Panc1 (cell line): ENCODE data around the gene TMEM178A.

Source experiments
- CTCF ChIP-seq: fragments of 450-650 bp; IDR thresholded peaks from 2 replicates; pipeline ENCODE4 v1.5.1; 2017; ENCODE audit warnings: mild to moderate bottlenecking
- POLR2AphosphoS5 ChIP-seq: IDR thresholded peaks from 2 replicates; pipeline ENCODE4 v1.6.1; 2012; ENCODE audit warnings: mild to moderate bottlenecking, low read depth, low read length, moderate library complexity
- SIN3A ChIP-seq: IDR thresholded peaks from 2 replicates; pipeline ENCODE4 v1.6.1; 2012; ENCODE audit warnings: low read depth, mild to moderate bottlenecking, low read length, moderate library complexity, borderline replicate concordance; ENCODE audit not compliant: insufficient read depth
- TF ChIP-seq, protein P1 (sequence below), 2 experiments: IDR thresholded peaks; 2 replicates each; pipeline ENCODE4 v1.6.1; 2011 to 2012; ENCODE audit warnings: low read depth in 2 of 2, control low read depth in 1 of 2, low read length in 1 of 2, mild to moderate bottlenecking in 1 of 2, moderate library complexity in 1 of 2; ENCODE audit not compliant: insufficient read depth in 1 of 2

- no peak for TF ChIP-seq SIN3A
- TF ChIP-seq CTCF: peak; percentile 91
- no peak for TF ChIP-seq POLR2AphosphoS5
- TF ChIP-seq, protein P1, sequence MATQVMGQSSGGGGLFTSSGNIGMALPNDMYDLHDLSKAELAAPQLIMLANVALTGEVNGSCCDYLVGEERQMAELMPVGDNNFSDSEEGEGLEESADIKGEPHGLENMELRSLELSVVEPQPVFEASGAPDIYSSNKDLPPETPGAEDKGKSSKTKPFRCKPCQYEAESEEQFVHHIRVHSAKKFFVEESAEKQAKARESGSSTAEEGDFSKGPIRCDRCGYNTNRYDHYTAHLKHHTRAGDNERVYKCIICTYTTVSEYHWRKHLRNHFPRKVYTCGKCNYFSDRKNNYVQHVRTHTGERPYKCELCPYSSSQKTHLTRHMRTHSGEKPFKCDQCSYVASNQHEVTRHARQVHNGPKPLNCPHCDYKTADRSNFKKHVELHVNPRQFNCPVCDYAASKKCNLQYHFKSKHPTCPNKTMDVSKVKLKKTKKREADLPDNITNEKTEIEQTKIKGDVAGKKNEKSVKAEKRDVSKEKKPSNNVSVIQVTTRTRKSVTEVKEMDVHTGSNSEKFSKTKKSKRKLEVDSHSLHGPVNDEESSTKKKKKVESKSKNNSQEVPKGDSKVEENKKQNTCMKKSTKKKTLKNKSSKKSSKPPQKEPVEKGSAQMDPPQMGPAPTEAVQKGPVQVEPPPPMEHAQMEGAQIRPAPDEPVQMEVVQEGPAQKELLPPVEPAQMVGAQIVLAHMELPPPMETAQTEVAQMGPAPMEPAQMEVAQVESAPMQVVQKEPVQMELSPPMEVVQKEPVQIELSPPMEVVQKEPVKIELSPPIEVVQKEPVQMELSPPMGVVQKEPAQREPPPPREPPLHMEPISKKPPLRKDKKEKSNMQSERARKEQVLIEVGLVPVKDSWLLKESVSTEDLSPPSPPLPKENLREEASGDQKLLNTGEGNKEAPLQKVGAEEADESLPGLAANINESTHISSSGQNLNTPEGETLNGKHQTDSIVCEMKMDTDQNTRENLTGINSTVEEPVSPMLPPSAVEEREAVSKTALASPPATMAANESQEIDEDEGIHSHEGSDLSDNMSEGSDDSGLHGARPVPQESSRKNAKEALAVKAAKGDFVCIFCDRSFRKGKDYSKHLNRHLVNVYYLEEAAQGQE (IDR thresholded peaks at IDR 0.05; ENCODE audit: insufficient read depth in 1 of 2, low read depth in 2 of 2, low read length in 1 of 2): no peak
Measured at GRCh38 chr2:39728941-39729351, 63.2 kb downstream of the TMEM178A start.
